Hematopoietic multipotent progenitor cell treated with erythropoietin and hydrocortisone succinate and interleukin-3 and kit ligand, for 4 days (in vitro differentiated cells): ENCODE data around the gene TRAF3.

ENCODE experiments used
- DNase-seq: peaks from one replicate; pipeline ENCODE4 v3.0.0-alpha.2; 2015

Gene TRAF3

GRCh38 chr14:102778338-102779083, 1.3 kb downstream of the TRAF3 start:
- DNase-seq: peak; percentile 60

- DNase-seq: no peak
These were observed 1.8 kb downstream of the TRAF3 start for GRCh38 chr14:102779084-102779462.

- peak; percentile 19 for DNase-seq
These were observed 2.5 kb downstream of the TRAF3 start for GRCh38 chr14:102779574-102780315.

- DNase-seq: no peak
These were observed 3.8 kb downstream of the TRAF3 start for GRCh38 chr14:102781063-102781462.

- no peak for DNase-seq
These were observed 5.7 kb downstream of the TRAF3 start for GRCh38 chr14:102782974-102783373.

- DNase-seq: no peak
These were observed 7.8 kb downstream of the TRAF3 start for GRCh38 chr14:102784892-102785594.

GRCh38 chr14:102785595-102785963, 8.3 kb downstream of the TRAF3 start:
- no peak for DNase-seq

- no peak for DNase-seq
These were observed 9.5 kb downstream of the TRAF3 start for GRCh38 chr14:102786768-102787167.

- DNase-seq: no peak
These were observed 12.1 kb downstream of the TRAF3 start for GRCh38 chr14:102789349-102789748.

- DNase-seq: no peak
These were observed 16.5 kb downstream of the TRAF3 start for GRCh38 chr14:102793531-102794328.

GRCh38 chr14:102795060-102795925, 18.0 kb downstream of the TRAF3 start:
- DNase-seq: peak; percentile 68

GRCh38 chr14:102796661-102797190, 19.5 kb downstream of the TRAF3 start:
- no peak for DNase-seq

GRCh38 chr14:102798926-102799325, 21.7 kb downstream of the TRAF3 start:
- DNase-seq: no peak

GRCh38 chr14:102799684-102800562, 22.7 kb downstream of the TRAF3 start:
- no peak for DNase-seq

- DNase-seq: no peak
These were observed 25.7 kb downstream of the TRAF3 start for GRCh38 chr14:102802834-102803523.

- DNase-seq: no peak
These were observed 27.6 kb downstream of the TRAF3 start for GRCh38 chr14:102804858-102805257.

GRCh38 chr14:102805371-102805891, 28.2 kb downstream of the TRAF3 start:
- peak; percentile 43 for DNase-seq

- no peak for DNase-seq
These were observed 28.7 kb downstream of the TRAF3 start for GRCh38 chr14:102805941-102806340.

- no peak for DNase-seq
These were observed 29.2 kb downstream of the TRAF3 start for GRCh38 chr14:102806447-102806846.

GRCh38 chr14:102807013-102807406, 29.8 kb downstream of the TRAF3 start:
- no peak for DNase-seq
